ENCODE results near the gene SHISAL2A. TPM values are rescaled to one million over a fixed set of nuclear protein-coding genes. Genes with fewer than 3 reads are reported as not detected.

SHISAL2A gene
- total and polyA plus RNA-seq, 2 of the 4 experiments (the other 2 are of a cell fraction) = not detected

GRCh38 chr1:52597912-52598311 lies 35.1 kb upstream of the SHISAL2A start:
- DNase-seq (no peak), ATAC-seq (ENCODE audit: low read depth) (no peak)
- Histone ChIP-seq H3K4me3 (ENCODE audit: insufficient read depth, low read depth, low read length) (no peak overlapping the region), H2BK15ac (ENCODE audit: low read depth, low read length) (no peak overlapping the region), H4K5ac (ENCODE audit: low read depth, low read length) (no peak overlapping the region), H4K20me1 (ENCODE audit: insufficient read depth, low read length) (no peaks in the 10 kb centered on the region), H3K27ac (ENCODE audit: insufficient read depth, low read length) (no peak overlapping the region), H3K9me1 (ENCODE audit: insufficient read depth, low read length) (peaks cover 7% of the 10 kb centered on the region; the same call in 1 of the 2 replicates), H2AK9ac (replicated peaks; ENCODE audit: low read depth, low read length, poor library complexity) (no peak overlapping the region), H2BK20ac (ENCODE audit: low read depth, low read length) (no peak overlapping the region), H2BK5ac (ENCODE audit: low read depth, low read length, poor library complexity, severe bottlenecking) (no peak overlapping the region), H3K56ac (ENCODE audit: extremely low read depth, insufficient read depth, low read length) (no peak overlapping the region), H4K91ac (ENCODE audit: insufficient read depth, low read depth, low read length) (no peak overlapping the region), H3K14ac (replicated peaks; ENCODE audit: low read depth, low read length) (no peak overlapping the region), H3K9ac (ENCODE audit: low read depth, low read length) (no peak overlapping the region), H3K79me1 (ENCODE audit: low read depth in 1 of 2, low read length in 2 of 2) (no peaks in the 10 kb centered on the region), H3K36me3 (ENCODE audit: control insufficient read depth, insufficient read depth, low read length) (no peaks in the 10 kb centered on the region), H2BK120ac (ENCODE audit: low read depth, low read length) (no peak overlapping the region), H4K8ac (ENCODE audit: low read depth in 2 of 2, low read length in 2 of 2) (no peak overlapping the region), H2AK5ac (ENCODE audit: low read depth, low read length) (no peak overlapping the region), H3K23ac (ENCODE audit: low read depth, low read length) (no peak overlapping the region), H3K27me3 (ENCODE audit: control insufficient read depth, insufficient read depth, low read length) (peaks cover 22% of the 10 kb centered on the region), H3K4ac (ENCODE audit: low read depth, low read length) (no peak overlapping the region), H3K4me2 (ENCODE audit: low read depth, low read length) (no peak overlapping the region), H2AFZ (replicated peaks; ENCODE audit: low read length, poor library complexity) (no peak overlapping the region), H3K4me1 (ENCODE audit: control insufficient read depth, insufficient read depth, low read length) (peaks cover 3% of the 10 kb centered on the region; the same call in 1 of the 2 replicates), H3K18ac (ENCODE audit: low read depth, low read length) (no peak overlapping the region), H3K9me3 (ENCODE audit: control insufficient read depth, insufficient read depth, low read length) (no peaks in the 10 kb centered on the region)
- 86% methylated on average over 2 of the region's 2 CpGs; no CpG with 5 or more reads in 1 of the 2 experiments for WGBS, 2 experiments (ENCODE audit: extremely low coverage in 2 of 2, insufficient read length in 1 of 2)
- dilution Hi-C loops (cut with HindIII; ENCODE audit: low sequenced_read_pairs, unreplicated experiment) = no loop called here
- TF ChIP-seq CHD1 (IDR thresholded peaks at IDR 0.05; ENCODE audit: low read depth, low read length) (no peak), NFE2L2 (IDR thresholded peaks at IDR 0.05; ENCODE audit: low read depth, low read length) (no peak), SMC3 (IDR thresholded peaks at IDR 0.05; ENCODE audit: low read depth, low read length) (no peak), MAFK (IDR thresholded peaks at IDR 0.05; ENCODE audit: low read depth, low read length) (no peak), BHLHE40 (IDR thresholded peaks at IDR 0.05; ENCODE audit: low read depth, low read length) (no peak)
- in situ Hi-C loops (cut with MboI; ENCODE audit: low sequenced_read_pairs) = no loop called here
- POLR2A ChIA-PET (ENCODE audit: unreplicated experiment) = no interaction called here
- BruUV-seq (replicated peaks) = no TSS peak
- intact Hi-C loops (cut with micrococcal nuclease) = no loop called here
- CTCF ChIA-PET = no interaction called here
